ENCODE measurements around the gene TMPRSS12. TPM values are rescaled to one million over a fixed set of nuclear protein-coding genes. Genes with fewer than 3 reads are reported as not detected.

The TMPRSS12 gene
- total RNA-seq, 1 experiment from 2014 or later: not detected

DNA sequence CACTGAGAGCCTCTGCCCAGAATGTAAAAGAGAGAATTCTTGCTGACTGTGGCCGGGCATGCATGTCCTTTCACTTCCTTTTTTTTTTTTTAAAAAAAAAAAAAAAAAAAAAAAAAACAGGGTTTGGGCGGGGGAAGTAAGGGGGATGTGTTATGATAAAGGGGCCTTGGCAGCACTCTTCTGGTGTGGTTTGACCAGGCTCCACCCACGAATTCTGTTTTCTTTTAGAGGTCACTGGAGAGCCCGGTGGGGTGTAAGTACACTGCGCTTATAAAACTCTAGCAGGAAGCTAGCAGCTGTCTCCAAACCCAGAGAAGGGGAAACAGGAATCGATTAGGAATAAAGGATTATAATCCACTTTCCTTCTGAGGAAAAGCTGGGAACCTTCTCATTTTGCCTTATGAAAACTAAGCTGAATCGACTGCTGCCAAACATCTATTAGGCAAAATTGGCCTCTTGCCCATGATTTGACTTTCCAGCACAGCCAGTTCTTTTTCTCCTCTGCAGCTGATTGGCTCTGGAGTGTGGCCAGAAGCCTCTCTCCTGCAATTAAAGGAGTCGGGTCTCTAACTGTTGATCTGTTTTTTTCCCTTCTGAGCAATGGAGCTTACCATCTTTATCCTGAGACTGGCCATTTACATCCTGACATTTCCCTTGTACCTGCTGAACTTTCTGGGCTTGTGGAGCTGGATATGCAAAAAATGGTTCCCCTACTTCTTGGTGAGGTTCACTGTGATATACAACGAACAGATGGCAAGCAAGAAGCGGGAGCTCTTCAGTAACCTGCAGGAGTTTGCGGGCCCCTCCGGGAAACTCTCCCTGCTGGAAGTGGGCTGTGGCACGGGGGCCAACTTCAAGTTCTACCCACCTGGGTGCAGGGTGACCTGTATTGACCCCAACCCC lies 82.0 kb downstream of the TMPRSS12 start:
- H3K4me3 ChIP-seq (replicated peaks in 1 of 2; ENCODE audit: low read depth in 1 of 2, low read length in 2 of 2): peak overlapping the region; percentile 20 to 29
- BruUV-seq (replicated peaks): no TSS peak
- TF ChIP-seq POLR2AphosphoS5 (IDR thresholded peaks at IDR 0.05; ENCODE audit: low read depth, low read length): peak; percentile 36; the same call in 1 of the 2 replicates
- TF ChIP-seq SRF (IDR thresholded peaks at IDR 0.05; ENCODE audit: low read depth): no peak

GRCh38 chr12:50925342-50925651 lies 82.6 kb downstream of the TMPRSS12 start:
- ChIA-PET POLR2A (no interaction called here), CTCF (interaction anchor here (0.6 kb wide), 1 partner anchor 814 kb away, joined by 3 read pairs; the partner anchor contains the start of gene COX14), RAD21 (ENCODE audit: low non-redundant PET in 1 of 2, low total read pairs in 2 of 2, uncharacterized antibody in 2 of 2, unreplicated experiment in 2 of 2) (no interaction called here)
- Histone ChIP-seq H3K4me1 (ENCODE audit: control insufficient read depth in 1 of 2, insufficient read depth in 2 of 2, low read length in 2 of 2) (peaks cover 18 to 21% of the 10 kb centered on the region in 2 experiments; a peak in 3 of 4 replicates), H3K4me2 (ENCODE audit: low read length) (no peak overlapping the region), H3K9me2 (ENCODE audit: insufficient read depth) (no peaks in the 10 kb centered on the region), H3K9me3 (ENCODE audit: control insufficient read depth in 1 of 2, insufficient read depth in 1 of 2, low read depth in 1 of 2, low read length in 2 of 2) (no peaks in the 10 kb centered on the region), H2AFZ (ENCODE audit: low read depth, low read length, poor library complexity, severe bottlenecking) (no peak overlapping the region), H4K20me1 (ENCODE audit: insufficient read depth) (no peaks in the 10 kb centered on the region), H3K4me3 (replicated peaks in 1 of 2; ENCODE audit: low read depth in 1 of 2, low read length in 2 of 2) (no peak overlapping the region), H3K27ac (ENCODE audit: low read depth, low read length) (peak overlapping the region; percentile 57; the same call in 1 of the 2 replicates), H3K27me3 (ENCODE audit: insufficient read depth, low read length) (no peaks in the 10 kb centered on the region), H3K9ac (ENCODE audit: low read length) (no peak overlapping the region), H3K79me2 (ENCODE audit: insufficient read depth, low read length) (no peaks in the 10 kb centered on the region), H3K36me3 (ENCODE audit: control insufficient read depth in 1 of 2, insufficient read depth in 2 of 2, low read length in 2 of 2) (no peaks in the 10 kb centered on the region)
- no peak for TF ChIP-seq POLR2AphosphoS5 (IDR thresholded peaks at IDR 0.05; ENCODE audit: low read depth, low read length)
- TF ChIP-seq YY1 (IDR thresholded peaks at IDR 0.05; ENCODE audit: extremely low read depth, insufficient replicate concordance, low read depth, low read length): no peak
- TF ChIP-seq, protein P1, sequence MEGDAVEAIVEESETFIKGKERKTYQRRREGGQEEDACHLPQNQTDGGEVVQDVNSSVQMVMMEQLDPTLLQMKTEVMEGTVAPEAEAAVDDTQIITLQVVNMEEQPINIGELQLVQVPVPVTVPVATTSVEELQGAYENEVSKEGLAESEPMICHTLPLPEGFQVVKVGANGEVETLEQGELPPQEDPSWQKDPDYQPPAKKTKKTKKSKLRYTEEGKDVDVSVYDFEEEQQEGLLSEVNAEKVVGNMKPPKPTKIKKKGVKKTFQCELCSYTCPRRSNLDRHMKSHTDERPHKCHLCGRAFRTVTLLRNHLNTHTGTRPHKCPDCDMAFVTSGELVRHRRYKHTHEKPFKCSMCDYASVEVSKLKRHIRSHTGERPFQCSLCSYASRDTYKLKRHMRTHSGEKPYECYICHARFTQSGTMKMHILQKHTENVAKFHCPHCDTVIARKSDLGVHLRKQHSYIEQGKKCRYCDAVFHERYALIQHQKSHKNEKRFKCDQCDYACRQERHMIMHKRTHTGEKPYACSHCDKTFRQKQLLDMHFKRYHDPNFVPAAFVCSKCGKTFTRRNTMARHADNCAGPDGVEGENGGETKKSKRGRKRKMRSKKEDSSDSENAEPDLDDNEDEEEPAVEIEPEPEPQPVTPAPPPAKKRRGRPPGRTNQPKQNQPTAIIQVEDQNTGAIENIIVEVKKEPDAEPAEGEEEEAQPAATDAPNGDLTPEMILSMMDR (IDR thresholded peaks at IDR 0.05 in 2 of 3, conservative IDR thresholded peaks at IDR 0.05 in 1 of 3; ENCODE audit: borderline replicate concordance in 1 of 3, insufficient read depth in 1 of 3, low read depth in 2 of 3, low read length in 2 of 3): no peak
- no peak for TF ChIP-seq EZH2phosphoT487 (IDR thresholded peaks at IDR 0.05; ENCODE audit: borderline replicate concordance)
- TF ChIP-seq JUND (IDR thresholded peaks at IDR 0.05): no peak
- no peak for TF ChIP-seq FOSL1 (IDR thresholded peaks at IDR 0.05; ENCODE audit: low read depth)
- no peak for TF ChIP-seq POLR2A (IDR thresholded peaks at IDR 0.05; ENCODE audit: borderline replicate concordance, extremely low read depth, insufficient read depth, insufficient read length)
- no peak for TF ChIP-seq ZBTB33 (IDR thresholded peaks at IDR 0.05; ENCODE audit: extremely low read depth, insufficient replicate concordance, low read length)
- TF ChIP-seq SRF (IDR thresholded peaks at IDR 0.05; ENCODE audit: low read depth): no peak
- no peak for TF ChIP-seq ELF1 (IDR thresholded peaks at IDR 0.05; ENCODE audit: borderline replicate concordance, low read depth)
- TF ChIP-seq TCF7L2 (IDR thresholded peaks at IDR 0.05; ENCODE audit: borderline replicate concordance, extremely low read depth, insufficient read depth, insufficient read length): no peak
- no TSS peak for BruUV-seq (replicated peaks)
- ATAC-seq (no peak), DNase-seq (ENCODE audit: low read depth, low spot score) (no peak)
- intact Hi-C loops (cut with micrococcal nuclease): no loop called here

More for the DNA sequence above, 82.0 kb downstream of the TMPRSS12 start:
- H4K20me1 ChIP-seq (ENCODE audit: insufficient read depth): no peaks in the 10 kb centered on the region
- intact Hi-C loops (cut with micrococcal nuclease): no loop called here
- ChIA-PET CTCF (interaction anchor here (0.6 to 1.2 kb wide), 2 partner anchors 159 to 813 kb away, joined by 3 read pairs; partner anchors contain the start of gene COX14), POLR2A (no interaction called here), RAD21 (ENCODE audit: low non-redundant PET in 1 of 2, low total read pairs in 2 of 2, uncharacterized antibody in 2 of 2, unreplicated experiment in 2 of 2) (interaction anchor here in 1 of 2 experiments (0.5 kb wide), 1 partner anchor 24 kb away, joined by 3 read pairs; no protein-coding TSS in a partner anchor)
- H2AFZ ChIP-seq (ENCODE audit: low read depth, low read length, poor library complexity, severe bottlenecking): peak overlapping the region; percentile 95
- H3K9ac ChIP-seq (ENCODE audit: low read length): 0 out of 2 replicates have a peak overlapping the region, but pooled peaks have one; percentile 10
- no peaks in the 10 kb centered on the region for H3K79me2 ChIP-seq (ENCODE audit: insufficient read depth, low read length)
- peak; percentile 88 for ATAC-seq
- no peaks in the 10 kb centered on the region for H3K27me3 ChIP-seq (ENCODE audit: insufficient read depth, low read length)
- H3K27ac ChIP-seq (ENCODE audit: low read depth, low read length): peak overlapping the region; percentile 57
- peak overlapping the region; percentile 68 for H3K4me2 ChIP-seq (ENCODE audit: low read length)
- DNase-seq (ENCODE audit: low read depth, low spot score): peak; percentile 34
- H3K36me3 ChIP-seq (ENCODE audit: control insufficient read depth in 1 of 2, insufficient read depth in 2 of 2, low read length in 2 of 2): no peaks in the 10 kb centered on the region
- no peaks in the 10 kb centered on the region for H3K9me2 ChIP-seq (ENCODE audit: insufficient read depth)
- peaks cover 18 to 21% of the 10 kb centered on the region in 2 experiments; a peak in 3 of 4 replicates for H3K4me1 ChIP-seq (ENCODE audit: control insufficient read depth in 1 of 2, insufficient read depth in 2 of 2, low read length in 2 of 2)
- no peaks in the 10 kb centered on the region for H3K9me3 ChIP-seq (ENCODE audit: control insufficient read depth in 1 of 2, insufficient read depth in 1 of 2, low read depth in 1 of 2, low read length in 2 of 2)

Data from HCT116 (cell line).